Dedifferentiated amniotic fluid mesenchymal stem cell (primary cell): ENCODE data around the gene CALU.

Source experiments
- DNase-seq: peaks from one replicate; pipeline ENCODE4 v3.0.0-alpha.2; 2016; ENCODE audit errors: extremely low spot score

CALU gene

GRCh38 chr7:128747327-128748079 lies 8.3 kb downstream of the CALU start:
- DNase-seq = no peak

DNA sequence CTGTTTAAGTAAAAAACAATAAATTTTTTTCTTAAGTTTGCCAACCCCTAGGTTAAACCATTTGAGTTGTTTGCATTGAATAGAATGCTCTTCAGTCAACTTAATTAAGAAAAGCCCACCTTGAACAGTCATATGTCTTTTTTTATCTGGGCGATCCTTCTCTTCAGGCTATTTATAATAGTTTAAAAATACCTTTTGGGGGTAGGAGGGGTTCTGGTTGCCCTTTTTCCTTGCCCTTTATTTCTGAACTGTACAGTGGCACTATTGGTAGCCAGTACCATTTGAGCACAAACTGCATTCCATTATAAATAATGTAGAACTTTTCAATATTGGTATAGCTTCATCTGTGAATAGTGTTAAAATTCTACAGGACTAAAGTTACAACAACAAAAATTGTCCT lies 13.1 kb downstream of the CALU start:
- no peak for DNase-seq

- no peak for DNase-seq
These were observed 16.1 kb downstream of the CALU start for GRCh38 chr7:128755075-128755818.

- DNase-seq = peak; percentile 83
These were observed 16.8 kb downstream of the CALU start for GRCh38 chr7:128755819-128756476.

GRCh38 chr7:128757203-128757602 lies 18.0 kb downstream of the CALU start:
- DNase-seq = no peak

DNA sequence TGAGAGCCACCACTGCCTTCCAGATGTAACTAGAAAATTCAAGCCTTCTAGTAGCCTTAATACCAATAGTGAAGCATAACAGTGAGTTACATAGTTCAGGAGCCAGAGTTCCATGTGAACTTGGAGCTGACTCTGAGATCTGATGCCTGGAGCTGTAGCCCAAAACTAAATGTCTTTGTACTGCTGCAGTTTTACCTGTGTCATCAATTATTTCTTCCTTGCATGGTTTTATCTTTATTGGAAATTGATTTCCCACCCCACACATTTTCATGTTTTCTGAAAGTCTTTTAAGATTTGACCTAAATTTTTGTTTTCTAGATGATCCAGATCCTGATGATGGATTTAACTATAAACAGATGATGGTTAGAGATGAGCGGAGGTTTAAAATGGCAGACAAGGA lies 19.4 kb downstream of the CALU start:
- no peak for DNase-seq

DNA sequence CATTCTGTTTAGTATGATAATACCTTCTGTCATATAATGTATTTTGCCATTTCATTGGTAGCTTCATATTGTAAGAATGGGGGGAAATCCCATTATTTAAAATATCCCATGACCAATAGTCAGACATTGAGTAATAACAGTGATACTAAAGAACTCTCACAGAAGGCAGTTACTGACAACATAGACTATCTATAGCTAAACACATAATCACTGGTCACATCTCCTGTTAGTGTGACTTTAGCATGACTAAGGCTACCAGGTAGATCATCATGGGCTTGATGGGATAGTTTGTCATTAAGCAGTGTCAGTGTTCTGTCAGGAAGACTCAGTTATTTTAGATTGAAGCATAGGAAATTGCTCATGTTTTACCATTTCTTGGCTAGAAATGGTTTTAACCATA lies 20.1 kb downstream of the CALU start:
- DNase-seq = no peak

GRCh38 chr7:128763541-128763940 lies 24.4 kb downstream of the CALU start:
- no peak for DNase-seq

DNA sequence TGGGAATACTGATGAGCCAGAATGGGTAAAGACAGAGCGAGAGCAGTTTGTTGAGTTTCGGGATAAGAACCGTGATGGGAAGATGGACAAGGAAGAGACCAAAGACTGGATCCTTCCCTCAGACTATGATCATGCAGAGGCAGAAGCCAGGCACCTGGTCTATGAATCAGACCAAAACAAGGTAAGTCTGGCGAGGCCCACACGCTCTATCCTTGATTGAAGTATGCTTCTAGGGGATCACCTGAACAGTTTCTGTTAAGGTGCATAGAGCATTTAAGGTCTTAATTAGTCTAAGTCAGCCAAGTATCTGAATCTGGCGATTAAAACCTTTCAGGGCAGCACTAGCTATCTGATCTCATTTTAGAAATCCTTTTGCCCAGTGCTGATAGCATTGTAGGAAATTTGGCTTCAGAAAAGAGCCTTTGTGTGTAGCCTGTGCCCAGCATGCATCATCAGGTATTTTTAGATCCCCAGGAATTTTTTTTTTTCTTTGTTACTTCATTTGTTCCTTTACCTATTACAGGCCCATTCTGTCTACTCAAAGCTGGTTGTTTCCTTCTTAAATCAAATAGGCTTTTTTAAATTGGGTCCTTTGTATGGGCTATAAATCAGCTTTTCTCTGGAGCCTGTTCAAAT lies 28.4 kb downstream of the CALU start:
- no peak for DNase-seq

DNA sequence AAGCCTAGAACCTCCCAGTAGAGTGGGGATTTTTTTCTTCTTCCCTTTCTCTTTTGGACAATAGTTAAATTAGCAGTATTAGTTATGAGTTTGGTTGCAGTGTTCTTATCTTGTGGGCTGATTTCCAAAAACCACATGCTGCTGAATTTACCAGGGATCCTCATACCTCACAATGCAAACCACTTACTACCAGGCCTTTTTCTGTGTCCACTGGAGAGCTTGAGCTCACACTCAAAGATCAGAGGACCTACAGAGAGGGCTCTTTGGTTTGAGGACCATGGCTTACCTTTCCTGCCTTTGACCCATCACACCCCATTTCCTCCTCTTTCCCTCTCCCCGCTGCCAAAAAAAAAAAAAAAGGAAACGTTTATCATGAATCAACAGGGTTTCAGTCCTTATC lies 31.1 kb downstream of the CALU start:
- no peak for DNase-seq

GRCh38 chr7:128773604-128774003 lies 34.4 kb downstream of the CALU start:
- no peak for DNase-seq

DNA sequence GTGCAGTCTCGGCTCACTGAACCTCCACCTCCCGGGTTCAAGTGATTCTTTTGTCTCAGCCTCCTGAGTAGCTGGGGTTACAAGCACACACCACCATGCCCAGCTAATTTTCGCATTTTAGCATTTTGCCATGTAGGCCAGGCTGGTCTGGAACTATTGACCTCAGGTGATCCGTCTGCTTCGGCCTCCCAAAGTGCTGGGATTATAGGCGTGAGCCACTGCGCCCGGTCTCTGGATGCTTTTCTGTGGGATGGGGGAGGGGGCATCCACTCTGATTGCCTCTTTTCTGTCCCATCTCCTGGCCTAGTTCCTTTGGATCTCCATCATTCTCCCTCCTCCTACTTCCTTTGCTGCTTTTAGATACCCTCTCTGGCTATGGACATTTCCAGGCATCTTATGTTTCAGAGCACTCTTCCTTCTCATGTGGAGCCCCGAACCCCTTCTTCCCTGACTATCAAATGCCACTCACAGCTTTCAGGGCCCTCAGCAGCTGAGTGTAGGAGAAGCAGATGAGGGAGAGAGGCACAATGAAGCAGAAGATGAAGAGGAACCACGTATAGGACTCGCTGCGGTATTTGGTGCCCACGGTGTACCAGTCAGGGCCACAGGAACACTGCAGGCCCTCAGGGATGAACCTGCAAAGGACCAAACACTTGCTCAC lies 35.0 kb downstream of the CALU start:
- DNase-seq = no peak

DNA sequence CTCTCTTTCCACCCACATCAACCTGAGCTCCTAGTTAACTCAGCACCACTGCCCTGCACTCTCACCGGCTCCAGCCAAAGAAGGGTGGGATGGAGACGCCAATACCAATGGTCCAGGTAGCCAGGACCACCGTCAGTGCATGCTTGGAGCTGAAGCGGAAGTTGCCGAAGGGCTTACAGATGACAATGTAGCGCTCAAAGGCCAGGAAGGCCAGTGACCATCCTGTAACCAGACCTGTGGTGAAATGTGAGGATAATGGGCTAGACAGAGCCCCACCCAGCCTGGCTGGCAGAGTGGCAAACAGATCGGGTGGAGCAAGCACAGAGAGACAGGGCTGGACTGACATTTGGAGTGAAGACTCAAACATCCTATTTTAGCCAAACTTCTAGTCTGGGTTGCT lies 35.8 kb downstream of the CALU start:
- DNase-seq = no peak

DNA sequence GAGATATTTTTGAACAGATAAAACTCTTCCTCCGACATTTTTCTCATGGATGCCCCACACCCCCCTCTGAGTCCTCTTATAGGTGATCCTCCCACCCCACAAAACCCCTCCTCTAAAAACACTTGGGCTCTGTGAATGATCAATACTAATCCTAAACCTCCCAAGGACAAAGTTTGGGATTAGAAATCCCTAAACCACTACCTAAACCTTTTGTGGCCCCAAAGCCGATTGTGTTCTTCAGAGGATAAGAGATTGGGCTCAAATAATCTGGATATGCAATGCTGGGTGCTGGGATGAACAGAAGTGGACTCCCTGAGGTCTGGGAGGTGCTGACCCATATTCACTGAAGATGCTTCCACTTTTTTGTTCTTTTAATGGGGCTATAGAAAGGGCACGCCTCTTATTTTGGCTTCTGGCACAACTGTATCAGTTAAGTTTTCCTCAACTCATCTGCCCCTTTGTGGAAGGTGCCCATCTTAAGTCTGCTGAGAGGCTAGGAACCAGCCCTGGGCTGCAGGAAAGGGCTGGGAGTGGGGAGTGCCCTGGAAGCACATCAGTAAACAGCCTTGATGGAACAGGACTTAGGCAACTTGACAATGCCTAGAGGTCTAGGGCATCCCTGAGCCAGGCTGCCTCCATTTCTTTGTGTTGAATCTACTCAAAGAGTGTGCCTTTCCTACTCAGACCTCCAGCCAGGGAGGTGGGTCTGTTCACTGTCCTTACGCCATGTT lies 36.8 kb downstream of the CALU start, which contains the start of gene OPN1SW:
OPN1SW (minus strand) TSS at position 51 of the 731 bp plus-strand sequence; CDS start at position 38, 13 bp downstream.
- no peak for DNase-seq

DNA sequence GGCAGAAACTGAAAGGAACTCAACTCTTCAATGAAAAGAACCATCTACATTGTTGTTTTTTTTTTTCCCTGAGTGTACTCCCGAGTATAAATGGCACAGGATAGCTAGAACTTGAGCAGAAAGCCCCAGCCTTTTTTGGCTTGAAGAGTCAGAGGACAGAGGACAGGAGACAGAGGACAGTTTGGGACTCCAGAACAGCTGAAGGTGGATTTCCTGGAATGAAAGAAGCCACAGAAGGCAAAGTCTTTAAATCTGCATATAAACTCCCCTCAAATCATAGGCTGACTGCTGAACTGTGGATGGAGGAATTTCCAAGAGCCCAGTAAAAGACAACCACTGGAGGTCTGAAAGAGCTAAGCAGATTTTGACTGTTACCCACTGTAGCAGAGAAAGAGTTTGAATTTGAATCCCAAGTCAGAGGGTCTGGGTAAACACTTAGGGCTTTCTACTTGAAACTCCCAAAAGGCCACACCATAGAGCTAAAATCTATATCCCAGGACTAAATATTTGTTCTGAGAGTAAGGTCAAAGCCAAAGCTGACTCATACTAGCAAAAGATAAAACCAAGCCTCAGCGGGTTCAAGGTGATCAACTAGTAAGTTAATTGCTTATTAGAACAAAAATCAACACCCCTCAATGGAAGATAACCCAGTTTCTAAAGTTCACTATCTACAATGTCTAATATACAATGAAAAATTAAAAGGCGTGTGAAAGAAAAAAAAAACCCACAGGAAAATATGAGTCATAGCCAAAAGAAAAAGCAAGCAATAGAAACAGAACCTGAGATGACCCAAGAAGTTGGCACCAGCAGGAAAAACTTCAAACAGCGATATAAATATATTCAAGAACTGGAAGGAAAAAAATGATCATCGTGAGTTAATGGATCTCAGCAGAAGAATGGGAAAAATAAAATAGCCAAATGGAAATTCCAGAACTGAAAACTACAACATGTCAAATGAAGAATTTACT lies 38.3 kb downstream of the CALU start:
- no peak for DNase-seq

DNA sequence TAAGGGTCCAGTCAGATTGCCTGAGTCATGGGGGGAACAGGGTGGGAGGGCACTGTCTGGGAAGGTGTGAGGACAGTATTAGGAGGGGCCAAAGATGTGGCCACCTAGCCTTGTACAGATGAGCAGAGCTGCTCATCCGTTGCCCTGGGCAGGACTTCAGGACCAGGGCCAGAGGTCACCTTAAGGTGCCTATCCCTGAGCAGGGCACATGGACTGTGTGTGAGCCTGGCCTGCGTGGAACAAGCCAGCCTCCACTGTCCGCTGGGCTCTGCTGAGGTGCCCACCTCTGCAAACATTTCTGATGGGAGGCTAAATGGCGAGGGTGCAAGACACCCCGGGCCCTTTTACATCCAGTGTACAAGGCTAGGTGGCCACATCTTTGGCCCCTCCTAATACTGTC lies 39.8 kb downstream of the CALU start:
- DNase-seq = no peak

GRCh38 chr7:128781126-128781525 lies 42.0 kb downstream of the CALU start:
- DNase-seq = peak; percentile 37

- DNase-seq = no peak
These were observed 42.7 kb downstream of the CALU start for GRCh38 chr7:128781851-128782250.

- peak; percentile 87 for DNase-seq
These were observed 44.1 kb downstream of the CALU start for GRCh38 chr7:128783143-128783861.
